ENCODE data around the gene CAMK4. TPM values are rescaled to one million over a fixed set of nuclear protein-coding genes. Genes with fewer than 3 reads are reported as not detected.

Gene CAMK4
- total RNA-seq, 2 donors from 2014 or later = 3.8 to 6.6 TPM

DNA sequence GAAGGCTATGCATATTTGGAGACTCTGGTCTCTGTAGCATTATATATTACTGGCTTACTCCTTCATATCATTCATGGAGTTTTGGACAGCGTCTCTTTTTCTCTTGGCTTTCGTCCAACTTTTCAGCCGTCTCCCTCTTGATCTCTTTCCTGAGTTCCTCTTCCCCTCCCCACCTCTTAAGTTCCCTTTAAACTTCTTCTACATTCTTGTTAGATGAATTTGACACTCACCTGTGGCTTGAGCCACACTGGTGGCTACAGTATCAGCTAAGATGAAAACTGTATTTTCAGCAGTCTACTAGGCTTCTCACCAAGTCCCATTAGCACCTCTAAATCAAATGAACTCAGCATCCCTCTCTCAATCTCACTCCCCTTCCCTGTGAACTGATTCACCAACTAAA is 160.0 kb downstream of the CAMK4 start:
- DNase-seq (ENCODE audit: low spot score) (no peak), ATAC-seq (ENCODE audit: insufficient number of reproducible peaks, low FRiP score, low read depth) (no peak)
- no peaks in the 10 kb centered on the region for H3K27me3 ChIP-seq (replicated peaks; ENCODE audit: insufficient read depth)
- no peak overlapping the region for H3K4me3 ChIP-seq
- no peaks in the 10 kb centered on the region for H3K36me3 ChIP-seq
- no peaks in the 10 kb centered on the region for H3K9me3 ChIP-seq
- no peaks in the 10 kb centered on the region for H3K4me1 ChIP-seq (ENCODE audit: control insufficient read depth in 1 of 2, low read depth in 2 of 2)
- TF ChIP-seq, protein P1, sequence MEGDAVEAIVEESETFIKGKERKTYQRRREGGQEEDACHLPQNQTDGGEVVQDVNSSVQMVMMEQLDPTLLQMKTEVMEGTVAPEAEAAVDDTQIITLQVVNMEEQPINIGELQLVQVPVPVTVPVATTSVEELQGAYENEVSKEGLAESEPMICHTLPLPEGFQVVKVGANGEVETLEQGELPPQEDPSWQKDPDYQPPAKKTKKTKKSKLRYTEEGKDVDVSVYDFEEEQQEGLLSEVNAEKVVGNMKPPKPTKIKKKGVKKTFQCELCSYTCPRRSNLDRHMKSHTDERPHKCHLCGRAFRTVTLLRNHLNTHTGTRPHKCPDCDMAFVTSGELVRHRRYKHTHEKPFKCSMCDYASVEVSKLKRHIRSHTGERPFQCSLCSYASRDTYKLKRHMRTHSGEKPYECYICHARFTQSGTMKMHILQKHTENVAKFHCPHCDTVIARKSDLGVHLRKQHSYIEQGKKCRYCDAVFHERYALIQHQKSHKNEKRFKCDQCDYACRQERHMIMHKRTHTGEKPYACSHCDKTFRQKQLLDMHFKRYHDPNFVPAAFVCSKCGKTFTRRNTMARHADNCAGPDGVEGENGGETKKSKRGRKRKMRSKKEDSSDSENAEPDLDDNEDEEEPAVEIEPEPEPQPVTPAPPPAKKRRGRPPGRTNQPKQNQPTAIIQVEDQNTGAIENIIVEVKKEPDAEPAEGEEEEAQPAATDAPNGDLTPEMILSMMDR (IDR thresholded peaks at IDR 0.05) = no peak
- no peak overlapping the region for H3K27ac ChIP-seq

DNA sequence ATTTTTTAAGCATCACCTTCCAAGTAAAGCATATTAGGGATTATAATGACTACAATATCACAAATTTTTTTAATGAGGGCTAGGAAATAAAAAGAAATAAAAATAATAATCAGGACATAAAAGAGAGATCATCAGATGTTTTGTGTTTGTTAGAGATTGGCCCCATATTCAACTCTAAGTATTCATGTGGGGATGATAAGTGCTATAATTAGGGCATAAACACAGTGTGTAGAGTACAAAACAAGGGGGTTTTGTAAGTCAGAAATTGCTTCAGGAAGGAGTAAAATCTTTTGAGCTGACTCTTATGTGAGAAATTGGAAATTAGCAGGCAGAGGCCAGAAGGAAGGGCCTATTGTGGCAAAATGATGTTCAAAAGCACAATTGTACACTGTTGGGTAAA is 160.9 kb downstream of the CAMK4 start:
- ATAC-seq (ENCODE audit: insufficient number of reproducible peaks, low FRiP score, low read depth) (no peak), DNase-seq (ENCODE audit: low spot score) (no peak)
- Histone ChIP-seq H3K36me3 (no peaks in the 10 kb centered on the region), H3K9me3 (no peaks in the 10 kb centered on the region), H3K27ac (no peak overlapping the region), H3K4me1 (ENCODE audit: control insufficient read depth in 1 of 2, low read depth in 2 of 2) (no peaks in the 10 kb centered on the region), H3K4me3 (no peak overlapping the region), H3K27me3 (replicated peaks; ENCODE audit: insufficient read depth) (no peaks in the 10 kb centered on the region)
- TF ChIP-seq, protein P1 (IDR thresholded peaks at IDR 0.05) = no peak

DNA sequence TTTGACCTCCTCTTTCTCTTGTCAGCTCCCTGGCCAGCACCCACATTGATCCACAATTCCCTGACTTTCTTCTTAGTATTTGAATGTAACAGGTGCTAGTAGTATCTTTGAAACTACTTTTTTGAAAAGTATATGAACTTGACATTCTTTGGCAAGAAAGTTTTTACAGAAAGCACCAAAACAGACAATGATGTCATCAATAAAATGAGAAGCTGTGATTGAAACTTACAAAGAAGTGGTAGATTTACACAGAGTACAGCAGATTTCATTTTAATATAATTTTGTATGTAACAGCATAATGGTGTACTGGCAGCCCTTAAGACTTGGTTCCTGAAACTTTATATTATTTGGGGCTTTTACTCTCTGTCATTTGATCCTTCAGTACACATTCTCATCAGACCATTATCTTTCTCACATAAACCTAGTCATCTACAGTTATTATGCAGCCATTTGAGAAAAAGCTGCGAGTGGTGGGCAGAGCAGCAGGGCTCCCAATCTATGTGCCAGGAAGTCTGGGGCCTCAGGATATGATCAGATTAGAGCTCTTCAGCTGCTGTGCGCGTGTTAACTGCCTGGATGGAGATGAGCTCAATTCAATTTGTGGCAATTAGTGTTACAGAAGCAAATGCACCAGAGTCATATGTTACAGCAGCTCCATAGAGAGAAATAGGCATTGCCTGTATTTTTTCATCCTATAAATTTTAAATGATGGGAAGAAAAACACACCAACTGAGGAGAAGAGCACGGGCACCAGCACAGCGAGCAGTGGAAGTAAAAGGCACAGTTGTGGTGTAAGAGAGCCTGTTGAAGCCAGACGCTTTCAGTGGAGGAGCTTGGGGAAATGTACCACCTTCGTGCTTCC is 162.0 kb downstream of the CAMK4 start:
- DNase-seq (ENCODE audit: low spot score) (no peak), ATAC-seq (ENCODE audit: insufficient number of reproducible peaks, low FRiP score, low read depth) (no peak)
- no peaks in the 10 kb centered on the region for H3K27me3 ChIP-seq (replicated peaks; ENCODE audit: insufficient read depth)
- TF ChIP-seq, protein P1 (IDR thresholded peaks at IDR 0.05) = no peak
- H3K4me1 ChIP-seq (ENCODE audit: control insufficient read depth in 1 of 2, low read depth in 2 of 2) = no peaks in the 10 kb centered on the region
- H3K9me3 ChIP-seq = no peaks in the 10 kb centered on the region
- no peaks in the 10 kb centered on the region for H3K36me3 ChIP-seq
- no peak overlapping the region for H3K27ac ChIP-seq
- no peak overlapping the region for H3K4me3 ChIP-seq

DNA sequence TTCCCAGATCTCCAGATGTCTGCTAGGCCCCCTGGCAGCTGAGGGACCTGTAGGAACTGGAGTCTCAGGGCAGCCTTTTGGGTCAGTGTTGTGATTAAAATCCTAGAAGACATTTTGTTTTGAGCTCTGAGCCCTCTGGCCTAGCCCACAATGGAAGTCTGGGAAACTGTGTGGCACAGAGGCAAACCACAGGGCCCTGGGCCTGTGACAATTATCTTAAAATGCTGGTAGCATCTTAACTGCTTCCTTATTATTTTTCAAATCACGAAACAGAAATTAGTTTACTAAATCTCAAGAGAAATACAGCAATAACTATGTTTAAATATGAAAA is 162.6 kb downstream of the CAMK4 start:
- TF ChIP-seq, protein P1 (IDR thresholded peaks at IDR 0.05) = no peak
- DNase-seq (ENCODE audit: low spot score) = no peak
- Histone ChIP-seq H3K36me3 (no peaks in the 10 kb centered on the region), H3K27ac (no peak overlapping the region), H3K9me3 (no peaks in the 10 kb centered on the region), H3K27me3 (replicated peaks; ENCODE audit: insufficient read depth) (no peaks in the 10 kb centered on the region), H3K4me1 (ENCODE audit: control insufficient read depth in 1 of 2, low read depth in 2 of 2) (no peaks in the 10 kb centered on the region), H3K4me3 (no peak overlapping the region)
- no peak for ATAC-seq (ENCODE audit: insufficient number of reproducible peaks, low FRiP score, low read depth)

DNA sequence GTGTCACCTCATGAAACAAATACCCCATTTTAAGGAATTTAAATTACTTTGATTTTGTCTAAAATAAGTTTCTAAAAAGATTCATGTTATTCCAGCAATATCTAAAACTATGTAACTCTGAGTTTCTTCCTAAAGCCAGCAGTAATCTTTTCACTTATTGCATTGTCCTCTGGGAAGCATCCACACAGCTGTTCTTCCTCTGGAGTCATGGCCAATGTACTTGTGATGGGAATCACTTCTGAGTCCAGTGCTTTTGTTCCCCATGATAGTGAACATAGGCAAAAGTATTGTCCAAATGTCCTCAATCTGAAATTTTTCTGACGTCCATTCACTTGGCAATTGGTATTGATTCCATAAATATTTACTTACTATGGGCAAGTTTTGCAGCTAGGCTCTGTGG is 163.2 kb downstream of the CAMK4 start:
- no peak for ATAC-seq (ENCODE audit: insufficient number of reproducible peaks, low FRiP score, low read depth)
- H3K27me3 ChIP-seq (replicated peaks; ENCODE audit: insufficient read depth) = no peaks in the 10 kb centered on the region
- no peaks in the 10 kb centered on the region for H3K4me1 ChIP-seq (ENCODE audit: control insufficient read depth in 1 of 2, low read depth in 2 of 2)
- TF ChIP-seq, protein P1 (IDR thresholded peaks at IDR 0.05) = no peak
- DNase-seq (ENCODE audit: low spot score) = no peak
- H3K4me3 ChIP-seq = no peak overlapping the region
- H3K36me3 ChIP-seq = no peaks in the 10 kb centered on the region
- H3K27ac ChIP-seq = no peak overlapping the region
- no peaks in the 10 kb centered on the region for H3K9me3 ChIP-seq

All from thoracic aorta (tissue), 2 donors.